A673 (cell line): ENCODE results near the gene KCNN1. TPM values are rescaled to one million over a fixed set of nuclear protein-coding genes. Genes with fewer than 3 reads are reported as not detected.
A peak's percentile ranks its signal among the peaks of the same experiment; 100 is the strongest.

ENCODE experiments used
- BruUV-seq: library from RNA; stranded (reverse); fragments of 400-500 nt; replicated peaks from 2 replicates; lab custom pipeline; 2021; lab: Mats Ljungman, UMichigan
- CTCF ChIA-PET: fragments of 300-600 bp; sonication (Branson Sonifier 250); formaldehyde crosslinking; loops from one replicate; lab custom pipeline; 2022; ENCODE audit warnings: antibody characterized with exemption; lab: Charles Lee
- POLR2A ChIA-PET: fragments of 300-600 bp; sonication (Branson Sonifier 250); formaldehyde crosslinking; loops from one replicate; lab custom pipeline; 2022; ENCODE audit warnings: antibody characterized with exemption; ENCODE audit not compliant: low non-redundant PET; lab: Charles Lee
- DNase-seq: peaks from one replicate; pipeline ENCODE4 v3.0.0-alpha.2; 2015; ENCODE audit warnings: low spot score
- H3K27ac ChIP-seq: fragments of 200-600 bp; sonication (generic); 2 replicates; pipeline ENCODE4 v1.5.1; 2016; ENCODE audit warnings: mixed run types, low read depth, mild to moderate bottlenecking, mixed read lengths, antibody characterized with exemption, low read length; ENCODE audit not compliant: poor library complexity, severe bottlenecking
- H3K27me3 ChIP-seq: fragments of 200-600 bp; sonication (generic); replicated peaks from 2 replicates; pipeline ENCODE4 v1.6.1; 2017; ENCODE audit warnings: mixed run types, low read depth, mild to moderate bottlenecking, mixed read lengths, antibody characterized with exemption, low read length; ENCODE audit not compliant: insufficient read depth, poor library complexity
- H3K36me3 ChIP-seq: fragments of 200-600 bp; sonication (generic); 2 replicates; pipeline ENCODE4 v1.6.1; 2016; ENCODE audit warnings: mixed run types, mild to moderate bottlenecking, mixed read lengths, antibody characterized with exemption, low read length; ENCODE audit not compliant: insufficient read depth, poor library complexity, severe bottlenecking
- H3K4me1 ChIP-seq: fragments of 200-600 bp; sonication (generic); 2 replicates; pipeline ENCODE4 v1.6.1; 2017; ENCODE audit warnings: mixed run types, mild to moderate bottlenecking, mixed read lengths, antibody characterized with exemption, low read length; ENCODE audit not compliant: insufficient read depth, poor library complexity, severe bottlenecking
- H3K4me3 ChIP-seq: fragments of 200-600 bp; sonication (generic); 2 replicates; pipeline ENCODE4 v1.5.1; 2016; ENCODE audit warnings: low read depth, mixed run types, mild to moderate bottlenecking, mixed read lengths, low read length; ENCODE audit not compliant: poor library complexity, severe bottlenecking
- H3K9me3 ChIP-seq: fragments of 200-600 bp; sonication (generic); 2 replicates; pipeline ENCODE4 v1.6.1; 2016; ENCODE audit warnings: mixed run types, low read depth, mild to moderate bottlenecking, mixed read lengths, antibody characterized with exemption, low read length; ENCODE audit not compliant: poor library complexity, severe bottlenecking
- CTCF ChIP-seq: fragments of 300-800, 200-600 bp; sonication (generic); conservative IDR thresholded peaks from 2 replicates; pipeline ENCODE4 v1.5.1; 2017; ENCODE audit warnings: low read depth, mild to moderate bottlenecking, antibody characterized with exemption, low read length, moderate library complexity, mixed read lengths
- EZH2 ChIP-seq: fragments of 200-600 bp; sonication (generic); IDR thresholded peaks from 2 replicates; pipeline ENCODE4 v1.6.1; 2017; ENCODE audit warnings: borderline replicate concordance, low read depth, mild to moderate bottlenecking, mixed read lengths, antibody characterized with exemption, low read length; ENCODE audit not compliant: poor library complexity, severe bottlenecking
- intact Hi-C: fragments of 100-400 bp; cut with micrococcal nuclease; formaldehyde crosslinking; loops from one replicate; pipeline ENCODE4 v1.10.0; 2022; ENCODE audit not compliant: unreplicated experiment
- total RNA-seq: library from RNA; stranded (reverse); gene quantifications from 2 replicates; pipeline ENCODE4 v1.2.3, GENCODE V29; 2021

KCNN1 gene
- total RNA-seq, 1 experiment from 2014 or later, result 81.2 TPM

DNA sequence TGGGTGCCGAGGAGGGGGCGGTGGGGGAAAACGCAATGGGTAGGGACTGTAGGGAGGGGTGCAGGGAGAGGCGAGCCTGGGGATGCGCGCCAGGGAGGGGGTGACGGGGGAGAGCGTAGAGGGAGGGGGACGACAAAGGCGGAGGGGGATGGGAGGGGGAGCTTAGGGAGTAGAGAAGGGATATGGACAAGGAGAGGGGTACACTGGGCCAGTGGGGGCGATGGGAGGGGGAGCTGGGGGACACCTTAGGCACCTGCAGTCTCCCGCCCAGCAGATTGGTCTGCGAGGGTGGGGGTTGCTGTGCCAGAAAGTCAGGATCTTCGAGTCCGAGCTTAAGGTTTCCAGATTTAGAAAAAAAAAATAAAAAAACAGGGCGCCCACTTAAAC lies 18.4 kb upstream of the KCNN1 start:
- no peak for DNase-seq
- H3K36me3 ChIP-seq, result no peaks in the 10 kb centered on the region
- H3K4me1 ChIP-seq, result peaks cover 72% of the 10 kb centered on the region
- ChIA-PET POLR2A (no interaction called here), CTCF (interaction anchor here (0.7 kb wide), 1 partner anchor 640 kb away, joined by 5 read pairs; no protein-coding TSS in a partner anchor)
- H3K27me3 ChIP-seq, result no peaks in the 10 kb centered on the region
- no peak for TF ChIP-seq CTCF
- no peak for TF ChIP-seq EZH2
- peak overlapping the region; percentile 45 for H3K4me3 ChIP-seq
- intact Hi-C loops, result no loop called here
- peak overlapping the region; percentile 78 for H3K27ac ChIP-seq
- BruUV-seq, result no TSS peak
- no peaks in the 10 kb centered on the region for H3K9me3 ChIP-seq

DNA sequence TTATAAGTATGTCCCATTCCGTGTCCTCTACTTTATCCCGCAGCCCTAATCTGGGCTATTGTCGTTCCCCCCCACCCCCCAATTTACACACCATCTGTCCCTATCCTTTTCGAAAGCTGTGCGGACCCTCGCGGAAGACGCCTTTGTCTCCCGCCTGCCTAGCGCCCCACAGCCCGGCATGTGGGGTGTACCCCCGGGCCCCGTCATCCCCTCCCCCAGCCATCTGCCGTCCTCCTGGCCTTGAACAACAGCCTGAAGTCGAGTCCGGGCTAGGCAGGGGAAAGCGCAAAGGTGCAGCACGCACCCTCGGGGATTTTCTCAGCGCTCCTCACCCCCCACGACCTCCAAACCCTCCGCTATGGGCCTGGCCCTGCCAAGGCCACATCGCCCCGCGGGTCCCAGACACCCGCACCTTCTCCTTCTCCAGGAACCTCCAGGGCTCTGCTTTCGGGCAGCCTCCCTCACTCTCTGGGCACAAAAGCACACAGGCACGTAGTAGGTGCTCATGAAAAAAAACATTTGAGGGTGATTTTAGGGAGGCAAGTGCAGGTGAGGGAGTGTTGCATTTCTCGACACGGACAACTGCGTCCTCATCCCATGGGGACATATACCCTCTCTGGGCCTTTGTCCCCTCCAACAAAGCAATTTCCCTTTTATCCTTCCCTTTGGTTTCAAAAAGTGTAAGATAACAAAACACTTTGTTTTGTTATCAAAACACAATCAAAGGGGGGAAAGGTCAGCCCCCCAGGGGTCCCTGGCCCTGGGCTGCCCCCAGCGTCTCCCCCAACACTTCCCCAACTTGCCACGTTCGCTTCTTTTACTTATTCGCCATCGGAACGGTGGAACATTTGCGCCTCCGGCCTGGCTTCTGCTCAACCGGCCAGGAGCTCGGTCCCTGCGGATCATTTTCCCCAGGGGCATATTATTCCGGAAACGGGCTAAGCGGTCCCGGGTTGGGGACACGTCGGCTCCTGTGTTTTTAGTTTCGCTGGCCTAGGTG lies 17.7 kb upstream of the KCNN1 start:
- H3K27ac ChIP-seq, result peak overlapping the region; percentile 78
- no peak for DNase-seq
- H3K4me1 ChIP-seq, result peaks cover 72% of the 10 kb centered on the region
- no TSS peak for BruUV-seq
- H3K4me3 ChIP-seq, result peak overlapping the region; percentile 45
- CTCF ChIA-PET, result interaction anchor here (0.7 kb wide), 1 partner anchor 639 kb away, joined by 5 read pairs; no protein-coding TSS in a partner anchor
- no peaks in the 10 kb centered on the region for H3K9me3 ChIP-seq
- intact Hi-C loops, result no loop called here
- POLR2A ChIA-PET, result no interaction called here
- H3K27me3 ChIP-seq, result no peaks in the 10 kb centered on the region
- no peaks in the 10 kb centered on the region for H3K36me3 ChIP-seq
- TF ChIP-seq CTCF (no peak), EZH2 (no peak)

DNA sequence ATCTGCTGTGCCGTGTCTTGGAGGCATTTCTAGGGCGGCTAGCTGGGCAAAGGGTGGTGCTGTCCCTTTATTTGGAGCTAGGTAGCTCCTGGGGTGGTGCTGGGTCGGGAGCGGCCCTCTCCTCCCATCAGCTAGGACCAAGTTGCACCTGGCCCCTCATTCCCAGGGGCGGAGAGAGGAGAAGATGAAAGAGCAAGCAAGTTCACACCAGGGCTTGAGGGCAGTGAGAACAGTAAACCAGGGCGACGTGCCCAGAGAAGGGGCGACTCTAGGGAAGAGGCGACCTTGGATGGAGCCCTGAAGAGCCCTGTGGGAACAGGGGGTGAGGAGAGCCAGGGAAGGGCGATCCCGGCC lies 17.0 kb upstream of the KCNN1 start:
- intact Hi-C loops, result no loop called here
- POLR2A ChIA-PET, result no interaction called here
- BruUV-seq, result no TSS peak
- Histone ChIP-seq H3K27ac (peak overlapping the region; percentile 78), H3K27me3 (no peaks in the 10 kb centered on the region), H3K9me3 (no peaks in the 10 kb centered on the region), H3K4me1 (peaks cover 65% of the 10 kb centered on the region), H3K4me3 (peak overlapping the region; percentile 68), H3K36me3 (no peaks in the 10 kb centered on the region)
- DNase-seq, result no peak
- CTCF ChIA-PET, result interaction anchor here (0.6 kb wide), 1 partner anchor 12 kb away, joined by 4 read pairs; no protein-coding TSS in a partner anchor
- no peak for TF ChIP-seq CTCF
- TF ChIP-seq EZH2, result no peak
